ENCODE measurements around the gene RBBP8. TPM values are rescaled to one million over a fixed set of nuclear protein-coding genes. Genes with fewer than 3 reads are reported as not detected.

The RBBP8 gene
- total and polyA plus RNA-seq, 4 donors, result 6.5 to 9.8 (median 7.4) TPM

DNA sequence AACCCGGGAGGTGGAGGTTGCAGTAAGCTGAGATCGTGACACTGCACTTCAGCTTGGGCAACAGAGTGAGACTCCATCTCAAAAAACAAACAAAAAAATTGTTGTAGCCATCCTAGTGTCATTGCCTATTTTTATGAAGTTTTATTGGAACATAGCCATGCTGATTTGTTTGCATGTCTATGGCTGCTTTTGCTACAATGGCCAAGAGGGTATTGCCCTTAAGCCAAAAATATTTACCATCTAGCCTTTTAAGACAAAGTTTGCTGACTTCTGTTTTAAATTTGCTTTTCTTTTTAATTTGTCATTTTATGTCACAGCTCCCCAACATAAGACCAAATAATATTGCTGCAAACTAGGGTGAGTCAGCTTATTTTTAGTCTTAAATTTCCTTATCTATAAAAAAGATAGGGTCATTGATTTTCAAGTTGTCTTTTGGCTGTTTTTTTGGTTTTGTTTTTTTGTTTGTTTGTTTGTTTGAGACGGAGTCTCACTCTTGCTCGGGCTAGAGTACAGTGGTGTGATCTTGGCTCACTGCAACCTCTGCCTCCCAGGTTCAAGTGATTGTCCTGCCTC lies 132.2 kb downstream of the RBBP8 start:
- WGBS, result 68% methylated on average over 4 of the region's 4 CpGs
- no peak for DNase-seq (ENCODE audit: low spot score)
- H3K27ac ChIP-seq (ENCODE audit: low read depth in 1 of 2, low read length in 2 of 2), result no peak overlapping the region
- no peaks in the 10 kb centered on the region for H3K27me3 ChIP-seq (ENCODE audit: control insufficient read depth in 4 of 4, insufficient read depth in 4 of 4, low read length in 3 of 4)
- H3K9ac ChIP-seq (ENCODE audit: low read depth in 1 of 2, low read length in 2 of 2), result no peak overlapping the region
- TF ChIP-seq RXRA (IDR thresholded peaks at IDR 0.05) (peak; percentile 58 to 62), GABPA (IDR thresholded peaks at IDR 0.05 in 1 of 2, conservative IDR thresholded peaks at IDR 0.05 in 1 of 2) (no peak)
- H3K4me3 ChIP-seq (ENCODE audit: low read depth in 1 of 3, low read length in 3 of 3), result no peak overlapping the region
- H3K36me3 ChIP-seq (ENCODE audit: control insufficient read depth in 4 of 4, insufficient read depth in 3 of 4, low read depth in 1 of 4, low read length in 3 of 4), result no peaks in the 10 kb centered on the region
- peaks cover 0 to 4% (median 0%) of the 10 kb centered on the region in 4 donors for H3K4me1 ChIP-seq (ENCODE audit: control insufficient read depth in 4 of 4, insufficient read depth in 4 of 4, low read length in 3 of 4)
- peaks cover 0 to 4% (median 0%) of the 10 kb centered on the region in 4 donors for H3K9me3 ChIP-seq (ENCODE audit: control insufficient read depth in 4 of 4, low read length in 3 of 4)

DNA sequence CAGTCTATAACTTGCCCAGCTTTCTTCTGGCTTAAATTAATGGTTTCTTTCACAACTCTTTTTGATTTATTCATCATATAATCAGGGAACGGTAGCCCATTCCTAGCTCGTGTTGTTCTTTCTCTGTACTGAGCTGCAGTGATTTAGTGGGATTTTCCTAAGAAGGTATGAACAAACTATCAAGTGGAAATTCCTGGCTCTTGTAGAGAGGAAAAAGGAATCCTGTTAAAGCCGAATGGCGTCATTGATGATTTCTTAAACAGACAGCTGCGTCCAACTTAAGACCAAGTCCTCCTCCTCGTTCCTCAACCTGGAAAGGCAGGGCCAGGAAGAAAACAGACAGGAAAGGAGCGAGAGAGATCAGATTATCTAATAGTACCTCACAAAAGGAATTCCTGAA lies 132.9 kb downstream of the RBBP8 start:
- H3K4me1 ChIP-seq (ENCODE audit: control insufficient read depth in 4 of 4, insufficient read depth in 4 of 4, low read length in 3 of 4), result peaks cover 0 to 6% (median 0%) of the 10 kb centered on the region in 4 donors
- H3K4me3 ChIP-seq (ENCODE audit: low read depth in 1 of 3, low read length in 3 of 3), result no peak overlapping the region
- TF ChIP-seq RXRA (IDR thresholded peaks at IDR 0.05) (no peak), GABPA (IDR thresholded peaks at IDR 0.05 in 1 of 2, conservative IDR thresholded peaks at IDR 0.05 in 1 of 2) (no peak), HNF4G (IDR thresholded peaks at IDR 0.05) (no peak), REST (IDR thresholded peaks at IDR 0.05) (no peak), FOXA1 (IDR thresholded peaks at IDR 0.05) (no peak), YY1 (IDR thresholded peaks at IDR 0.05) (no peak), TAF1 (conservative IDR thresholded peaks at IDR 0.05) (no peak), HNF4A (conservative IDR thresholded peaks at IDR 0.05) (no peak), FOXA2 (IDR thresholded peaks at IDR 0.05) (no peak), ATF3 (IDR thresholded peaks at IDR 0.05) (no peak), JUND (IDR thresholded peaks at IDR 0.05) (no peak), CTCF (IDR thresholded peaks at IDR 0.05; ENCODE audit: low read depth, low read length, missing input control) (no peak), RAD21 (IDR thresholded peaks at IDR 0.05) (no peak)
- TF ChIP-seq, protein P1, sequence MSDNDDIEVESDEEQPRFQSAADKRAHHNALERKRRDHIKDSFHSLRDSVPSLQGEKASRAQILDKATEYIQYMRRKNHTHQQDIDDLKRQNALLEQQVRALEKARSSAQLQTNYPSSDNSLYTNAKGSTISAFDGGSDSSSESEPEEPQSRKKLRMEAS (IDR thresholded peaks at IDR 0.05), result no peak
- TF ChIP-seq, protein P2, sequence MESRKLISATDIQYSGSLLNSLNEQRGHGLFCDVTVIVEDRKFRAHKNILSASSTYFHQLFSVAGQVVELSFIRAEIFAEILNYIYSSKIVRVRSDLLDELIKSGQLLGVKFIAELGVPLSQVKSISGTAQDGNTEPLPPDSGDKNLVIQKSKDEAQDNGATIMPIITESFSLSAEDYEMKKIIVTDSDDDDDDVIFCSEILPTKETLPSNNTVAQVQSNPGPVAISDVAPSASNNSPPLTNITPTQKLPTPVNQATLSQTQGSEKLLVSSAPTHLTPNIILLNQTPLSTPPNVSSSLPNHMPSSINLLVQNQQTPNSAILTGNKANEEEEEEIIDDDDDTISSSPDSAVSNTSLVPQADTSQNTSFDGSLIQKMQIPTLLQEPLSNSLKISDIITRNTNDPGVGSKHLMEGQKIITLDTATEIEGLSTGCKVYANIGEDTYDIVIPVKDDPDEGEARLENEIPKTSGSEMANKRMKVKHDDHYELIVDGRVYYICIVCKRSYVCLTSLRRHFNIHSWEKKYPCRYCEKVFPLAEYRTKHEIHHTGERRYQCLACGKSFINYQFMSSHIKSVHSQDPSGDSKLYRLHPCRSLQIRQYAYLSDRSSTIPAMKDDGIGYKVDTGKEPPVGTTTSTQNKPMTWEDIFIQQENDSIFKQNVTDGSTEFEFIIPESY (IDR thresholded peaks at IDR 0.05), result no peak
- H3K27me3 ChIP-seq (ENCODE audit: control insufficient read depth in 4 of 4, insufficient read depth in 4 of 4, low read length in 3 of 4), result no peaks in the 10 kb centered on the region
- WGBS, result 87% methylated on average over 7 of the region's 7 CpGs
- H3K27ac ChIP-seq (ENCODE audit: low read depth in 1 of 2, low read length in 2 of 2), result no peak overlapping the region
- no peak for DNase-seq (ENCODE audit: low spot score)
- no peak overlapping the region for H3K9ac ChIP-seq (ENCODE audit: low read depth in 1 of 2, low read length in 2 of 2)
- no peaks in the 10 kb centered on the region for H3K36me3 ChIP-seq (ENCODE audit: control insufficient read depth in 4 of 4, insufficient read depth in 3 of 4, low read depth in 1 of 4, low read length in 3 of 4)
- H3K9me3 ChIP-seq (ENCODE audit: control insufficient read depth in 4 of 4, low read length in 3 of 4), result peaks cover 0 to 4% (median 0%) of the 10 kb centered on the region in 4 donors

Data from liver (tissue), 9 donors.